IPS DF 4.7 (cell line): Measurements from ENCODE around the gene ZDHHC14.
"Not testable (repeated sequence)": the region's sequence is repeated elsewhere in the genome, so short reads cannot be mapped to it uniquely, and the experiment has no call there.

Experiments
- DNase-seq: peaks from one replicate; pipeline ENCODE4 v3.0.0-alpha.2; 2013; ENCODE audit warnings: low spot score; ENCODE audit errors: extremely low read depth

The ZDHHC14 gene

DNA sequence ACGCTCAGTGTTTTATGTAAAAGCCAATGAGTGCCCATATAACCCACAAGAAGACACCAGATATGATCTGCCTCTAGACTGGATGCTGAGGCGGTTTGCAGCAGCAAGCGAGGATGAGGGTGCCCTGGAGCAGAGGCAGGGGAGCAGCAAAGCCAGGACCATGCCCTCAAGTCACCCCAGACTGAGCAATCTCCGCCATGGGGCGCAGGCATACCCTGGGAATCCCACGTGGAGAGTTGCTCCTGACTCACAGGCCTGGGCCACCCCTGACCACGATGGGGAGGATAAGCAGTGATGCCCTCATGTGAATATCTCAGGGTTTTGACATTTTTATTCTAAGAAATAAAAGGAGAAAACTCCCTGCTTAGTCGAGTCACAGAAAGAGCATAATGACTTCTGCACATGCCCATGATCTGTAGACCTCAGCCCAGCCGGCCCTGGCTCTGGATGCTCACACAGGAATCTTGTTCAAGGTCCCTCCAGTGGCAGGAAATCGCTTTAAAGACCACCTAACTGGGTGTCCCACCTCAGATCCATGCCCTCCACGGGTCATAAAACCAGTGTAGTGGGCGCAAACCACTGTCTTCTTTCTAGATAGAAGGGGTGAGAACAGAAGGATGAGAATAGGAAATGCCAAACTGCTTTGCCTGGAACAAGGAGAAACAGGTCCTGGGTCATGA lies 303.8 kb downstream of the ZDHHC14 start:
- no peak for DNase-seq

DNA sequence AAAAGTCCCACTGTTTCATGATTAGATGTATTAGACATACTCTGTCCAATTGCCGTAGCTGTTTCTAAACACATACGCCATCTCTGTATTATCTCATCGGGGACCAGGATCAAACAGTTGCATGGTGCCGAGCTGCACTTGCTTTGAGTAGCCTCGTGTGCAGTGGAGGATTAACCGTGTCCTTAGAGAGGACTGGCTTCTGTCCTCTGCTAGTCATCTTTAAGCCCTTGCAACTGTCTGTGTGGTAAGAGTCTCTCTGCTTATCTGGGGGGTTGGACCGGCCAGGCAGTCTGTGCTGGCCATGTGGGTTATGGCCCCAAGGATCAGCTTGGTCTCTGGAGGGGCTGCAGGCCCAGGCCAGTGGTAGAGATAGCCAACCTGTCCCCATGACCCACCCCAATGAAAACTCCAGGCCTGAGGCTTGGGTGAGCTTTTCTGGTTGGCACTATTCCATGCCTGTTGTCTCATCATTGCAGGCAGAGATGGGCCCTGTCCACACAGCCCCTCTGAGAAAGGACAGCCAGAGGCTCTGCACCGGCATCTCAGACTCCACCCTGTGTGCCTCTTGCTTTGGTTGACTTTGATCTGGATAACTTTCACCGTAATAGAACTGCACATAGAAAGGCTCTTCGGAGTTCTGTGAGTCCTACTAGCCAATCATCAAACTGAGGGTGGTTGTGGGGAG lies 304.7 kb downstream of the ZDHHC14 start:
- no peak for DNase-seq

DNA sequence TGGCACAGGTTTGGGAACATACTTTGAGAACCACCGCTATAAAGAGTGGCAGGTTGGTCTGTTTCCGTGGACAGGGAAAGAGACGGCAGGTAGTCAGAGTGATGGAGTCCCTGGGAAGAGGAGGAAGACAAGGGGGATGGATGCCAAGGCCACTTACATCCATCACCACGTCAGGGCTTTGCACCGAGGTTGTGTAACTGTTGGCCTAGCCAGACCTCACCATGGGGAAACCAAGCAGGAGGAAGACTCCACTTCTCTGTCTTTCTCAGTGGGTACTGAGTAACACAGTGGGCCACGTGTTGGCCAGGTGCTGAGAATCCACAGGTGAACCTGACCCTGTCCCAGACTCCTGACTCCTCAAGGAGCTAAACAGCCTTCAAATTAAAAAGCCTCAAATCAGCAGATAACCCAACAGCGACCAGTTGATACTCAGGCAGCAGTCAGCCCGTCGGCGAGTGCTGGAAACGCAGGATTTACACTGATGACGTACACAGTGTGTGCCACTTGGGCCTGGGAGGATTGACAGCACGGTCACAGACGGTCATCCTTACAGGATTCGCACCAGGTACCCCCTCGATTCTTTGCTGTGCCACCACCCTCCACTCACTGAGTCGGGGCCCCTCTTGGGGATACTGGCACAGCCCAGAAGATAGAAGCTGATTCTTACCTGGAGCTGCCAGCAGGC lies 307.4 kb downstream of the ZDHHC14 start:
- no peak for DNase-seq

DNA sequence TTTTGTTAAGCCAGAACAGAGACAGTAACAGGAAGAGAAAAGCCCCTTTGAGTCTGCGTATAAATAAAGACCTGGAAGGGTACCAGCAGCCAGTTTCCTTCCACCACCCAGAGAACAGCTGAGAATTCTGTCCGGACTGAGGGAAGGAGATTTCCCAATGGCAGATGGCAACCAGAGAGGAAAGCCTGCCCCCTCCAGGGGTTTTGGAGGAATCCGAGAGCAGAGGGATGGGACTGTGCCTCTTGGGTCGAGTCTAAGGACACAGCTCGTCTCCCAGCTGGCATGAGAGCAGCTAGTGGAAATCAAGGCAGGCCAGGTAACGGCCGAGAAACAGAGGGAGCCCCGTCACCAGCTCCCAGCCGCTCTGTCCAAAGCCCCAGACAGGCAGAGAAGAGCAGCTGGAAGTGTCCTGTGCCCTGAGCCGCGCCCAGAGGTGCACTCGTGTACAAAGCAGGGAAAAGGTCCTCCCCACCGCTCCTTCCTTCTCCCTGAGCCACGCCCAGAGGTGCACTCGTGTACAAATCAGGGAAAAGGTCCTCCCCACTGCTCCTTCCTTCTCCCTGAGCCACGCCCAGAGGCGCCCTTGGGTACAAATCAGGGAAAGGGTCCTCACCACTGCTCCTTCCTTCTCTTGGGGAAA lies 308.1 kb downstream of the ZDHHC14 start:
- no peak for DNase-seq

DNA sequence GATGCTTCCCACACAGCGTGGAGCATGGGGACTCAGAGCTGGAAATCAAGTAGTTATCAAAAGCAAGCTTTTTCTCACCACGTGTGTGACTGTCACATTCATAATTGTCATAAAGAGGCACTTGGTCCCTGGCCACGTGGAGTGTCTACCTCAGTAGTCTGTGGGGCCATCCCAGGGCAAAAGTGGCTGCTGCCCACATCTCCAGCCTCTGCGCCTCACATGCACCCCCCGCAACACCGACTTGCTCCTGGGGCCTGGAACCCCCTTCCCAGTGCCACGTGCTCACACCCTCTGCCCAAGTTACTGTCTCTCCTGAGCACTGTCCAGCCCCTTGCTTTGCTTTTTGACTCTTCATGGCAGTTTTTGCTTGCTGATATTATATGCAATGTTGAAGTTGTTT lies 308.9 kb downstream of the ZDHHC14 start:
- no peak for DNase-seq

DNA sequence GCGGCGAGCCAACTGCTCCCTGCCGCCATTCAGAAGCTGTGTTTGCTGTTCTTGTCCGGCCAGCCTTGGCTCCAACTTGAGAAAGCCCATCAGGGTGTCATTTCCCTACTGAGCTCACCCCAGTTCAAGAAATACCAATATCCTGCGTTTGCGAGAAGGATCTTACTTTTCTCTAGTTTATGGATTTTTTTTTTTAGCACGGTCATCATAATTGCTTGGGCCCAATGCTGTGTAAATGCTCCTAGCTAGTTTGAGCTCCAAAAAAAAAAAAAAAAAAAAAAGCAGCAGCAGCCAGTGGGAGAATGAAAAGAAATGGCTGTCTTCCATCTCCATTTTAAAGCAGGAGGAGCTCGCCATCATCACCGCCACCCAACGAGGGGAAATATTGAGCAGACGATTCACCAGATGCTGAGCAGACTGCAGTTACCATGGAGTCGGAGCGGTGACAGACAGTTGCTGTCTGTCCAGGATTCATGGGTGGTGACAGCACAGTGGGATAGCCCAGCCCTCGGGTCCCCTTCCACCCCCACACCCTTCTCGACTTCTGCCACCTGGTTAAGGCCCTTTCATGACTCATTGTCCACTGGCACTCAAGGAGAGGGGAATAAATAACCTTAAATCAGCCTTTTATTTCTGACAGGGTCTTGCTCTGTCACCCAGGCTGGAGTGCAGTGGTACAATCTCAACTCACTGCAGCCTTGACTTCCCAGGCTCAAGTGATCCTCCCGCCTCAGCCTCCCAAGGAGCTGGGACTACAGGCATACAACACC lies 309.6 kb downstream of the ZDHHC14 start:
- no peak for DNase-seq

DNA sequence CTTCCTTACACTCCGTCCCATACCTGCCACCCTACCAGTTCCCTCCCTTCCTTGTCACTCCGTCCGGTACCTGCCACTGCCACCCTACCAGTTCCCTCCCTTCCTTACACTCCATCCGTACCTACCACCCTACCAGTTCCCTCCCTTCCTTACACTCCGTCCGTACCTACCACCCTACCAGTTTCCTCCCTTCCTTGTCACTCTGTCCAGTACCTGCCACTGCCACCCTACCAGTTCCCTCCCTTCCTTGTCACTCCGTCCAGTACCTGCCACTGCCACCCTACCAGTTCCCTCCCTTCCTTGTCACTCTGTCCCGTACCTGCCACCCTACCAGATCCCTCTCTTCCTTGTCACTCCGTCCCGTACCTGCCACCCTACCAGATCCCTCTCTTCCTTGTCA lies 310.6 kb downstream of the ZDHHC14 start:
- not testable (repeated sequence) for DNase-seq

DNA sequence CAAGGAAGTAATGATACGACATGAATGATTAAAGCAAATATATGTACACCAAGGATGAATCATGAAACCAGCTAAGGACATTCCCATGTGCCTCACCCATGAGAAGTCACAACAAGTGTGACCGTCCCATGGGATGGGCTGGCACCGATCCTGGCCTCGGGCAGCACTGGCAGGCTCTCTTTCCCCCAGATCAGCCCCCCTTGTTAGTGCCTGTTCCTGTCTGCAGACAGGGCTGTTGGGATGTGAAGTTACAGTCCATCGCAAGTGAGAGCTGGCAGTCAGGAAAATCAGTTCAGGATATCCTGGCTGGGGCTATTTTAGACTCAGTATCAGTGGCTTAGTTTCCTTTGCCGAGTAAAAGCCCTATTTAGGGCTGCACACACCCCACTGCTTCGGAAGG lies 312.9 kb downstream of the ZDHHC14 start:
- no peak for DNase-seq

DNA sequence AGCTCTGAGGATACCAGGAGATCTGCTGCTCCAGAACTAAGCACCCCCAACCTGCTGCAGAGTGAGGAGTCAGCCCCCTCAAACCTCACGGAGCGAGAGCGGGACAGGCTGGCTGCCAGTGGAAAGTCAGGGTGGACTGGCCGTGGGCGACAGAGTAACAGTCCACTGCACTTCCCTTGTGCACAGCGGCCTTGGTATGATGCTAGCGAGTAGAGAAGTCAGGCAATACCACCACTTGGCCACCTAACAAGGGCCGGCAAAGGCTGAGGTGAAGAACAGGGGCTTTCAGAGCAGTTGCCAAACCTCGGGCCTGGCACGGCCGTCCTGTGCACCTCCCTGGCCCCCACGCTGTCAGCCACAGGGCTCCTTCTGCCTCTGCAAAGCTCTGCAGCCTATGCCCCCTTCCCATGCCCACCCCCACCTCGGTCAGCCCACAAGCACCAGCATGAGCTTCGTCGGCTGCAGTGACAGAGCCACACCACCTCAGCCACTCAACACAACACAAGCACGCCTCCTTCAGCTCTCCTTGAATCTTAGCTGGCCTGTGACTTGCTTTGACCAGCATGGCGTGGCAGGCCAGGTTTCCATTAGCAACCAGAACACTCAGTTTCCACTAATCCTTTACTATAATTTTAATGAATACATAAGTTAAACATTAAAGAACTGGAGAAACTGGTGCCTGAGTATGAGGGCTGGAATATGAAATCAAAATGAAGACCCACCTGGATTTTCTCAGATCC lies 314.5 kb downstream of the ZDHHC14 start:
- no peak for DNase-seq

DNA sequence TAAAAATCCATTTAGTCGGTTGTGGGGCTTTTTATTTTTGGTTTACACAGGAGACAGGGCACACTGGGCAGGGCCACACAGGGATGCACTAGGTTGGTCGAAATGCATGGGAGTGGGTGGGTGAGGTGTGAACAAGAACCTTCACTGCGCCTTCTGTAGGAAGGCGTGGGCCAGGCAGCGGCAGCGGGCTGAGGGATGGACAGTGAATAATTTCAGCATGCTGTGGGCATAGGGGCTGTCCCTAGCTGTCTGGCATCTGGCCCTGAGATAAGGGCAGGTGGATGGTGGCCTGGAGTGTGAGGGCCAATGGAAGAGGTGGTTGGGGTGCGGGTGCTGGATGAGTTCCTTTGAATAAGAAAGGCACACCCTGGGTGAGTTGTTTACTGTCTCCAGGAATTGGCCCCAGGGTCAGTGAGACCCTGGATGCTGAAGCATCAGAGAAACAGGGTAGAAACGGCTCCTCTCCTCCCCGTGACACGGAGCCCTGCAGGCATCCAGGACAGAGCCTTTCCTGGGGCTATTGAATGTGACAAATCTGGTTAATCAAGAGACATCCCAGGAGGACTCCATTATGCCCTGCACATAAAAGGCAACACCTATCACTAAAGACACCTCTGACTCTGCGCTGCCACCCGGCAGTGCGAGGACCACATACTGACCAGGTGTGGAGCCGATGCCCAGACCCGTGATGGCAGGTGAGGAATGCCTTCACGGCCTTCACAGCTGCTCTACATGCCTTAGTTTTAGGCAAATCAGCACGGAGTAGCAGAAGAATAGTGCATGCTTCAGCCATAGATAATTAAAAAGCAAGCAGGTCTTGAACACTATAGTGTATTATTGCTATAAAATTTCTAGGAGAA lies 319.0 kb downstream of the ZDHHC14 start:
- DNase-seq, result no peak

DNA sequence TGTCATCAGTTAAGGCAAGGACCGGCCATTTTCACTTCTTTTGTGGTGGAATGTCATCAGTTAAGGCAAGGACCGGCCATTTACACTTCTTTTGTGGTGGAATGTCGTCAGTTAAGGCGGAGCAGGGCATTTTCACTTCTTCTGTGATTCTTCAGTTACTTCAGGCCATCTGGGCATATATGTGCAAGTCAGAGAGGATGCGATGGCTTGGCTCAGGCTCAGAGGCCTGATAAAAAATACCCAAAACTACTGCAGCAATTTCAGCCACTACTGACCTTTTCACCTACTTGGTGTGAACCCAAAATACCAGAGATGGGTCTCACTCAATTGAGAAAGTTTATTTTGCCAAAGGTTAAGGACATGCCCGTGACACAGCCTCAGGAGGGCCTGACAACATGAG lies 325.4 kb downstream of the ZDHHC14 start:
- DNase-seq, result not testable (repeated sequence)

DNA sequence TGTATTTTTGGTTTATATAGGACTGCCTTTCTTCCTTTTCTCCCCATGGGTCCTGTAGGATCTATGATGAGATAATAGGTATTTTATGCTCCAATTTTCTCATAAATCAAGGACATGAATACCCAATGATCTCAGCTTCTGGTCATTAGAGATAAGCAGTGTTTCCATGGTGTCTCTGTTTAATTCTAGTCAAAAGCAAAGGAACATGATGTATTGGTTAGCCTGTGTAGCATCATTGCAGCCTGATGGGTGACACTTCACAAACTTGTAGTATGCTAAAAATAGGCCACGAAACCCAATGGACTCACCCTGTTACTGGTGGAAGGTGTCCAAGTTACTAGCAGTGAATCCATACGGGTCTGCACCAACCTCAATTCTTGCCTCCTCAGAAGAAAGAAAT lies 325.9 kb downstream of the ZDHHC14 start:
- no peak for DNase-seq

DNA sequence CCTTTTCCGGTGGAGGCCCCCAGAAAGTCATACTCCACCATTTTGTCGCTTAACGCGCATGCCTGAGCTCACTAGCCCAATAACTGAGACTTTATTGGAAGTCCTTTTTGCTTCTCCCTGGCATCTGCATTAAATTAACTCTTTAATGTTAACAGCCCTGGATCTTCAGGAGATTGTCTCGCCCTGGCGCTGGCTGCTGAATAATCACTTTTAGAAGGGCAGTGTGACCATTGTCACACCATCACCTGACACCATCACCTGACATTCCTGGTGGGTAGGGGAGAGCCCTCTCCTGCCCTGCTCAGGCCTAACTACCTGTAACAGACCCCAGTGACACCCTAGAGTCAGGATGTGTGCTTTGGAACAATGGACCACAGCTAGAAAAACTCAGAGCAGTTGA lies 326.6 kb downstream of the ZDHHC14 start:
- no peak for DNase-seq

DNA sequence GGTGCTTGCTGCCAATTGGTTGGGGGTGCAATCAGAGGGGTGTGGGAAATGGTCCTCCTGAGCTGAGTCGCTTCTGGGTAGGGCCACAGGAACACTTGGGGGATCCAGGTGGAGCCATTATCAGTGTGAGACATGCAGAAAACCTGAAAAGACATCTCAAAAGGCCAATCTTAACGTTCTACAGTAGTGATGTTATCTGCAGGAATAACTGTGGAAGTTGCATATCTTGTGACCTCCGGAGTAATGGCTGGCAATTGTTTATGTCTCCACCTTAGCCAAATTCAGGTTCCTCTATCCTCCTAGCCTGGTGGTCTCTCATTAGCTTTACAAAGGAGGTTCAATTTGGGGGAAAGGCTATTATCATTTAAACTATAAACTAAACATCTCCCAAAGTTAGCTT lies 327.2 kb downstream of the ZDHHC14 start:
- DNase-seq, result no peak

DNA sequence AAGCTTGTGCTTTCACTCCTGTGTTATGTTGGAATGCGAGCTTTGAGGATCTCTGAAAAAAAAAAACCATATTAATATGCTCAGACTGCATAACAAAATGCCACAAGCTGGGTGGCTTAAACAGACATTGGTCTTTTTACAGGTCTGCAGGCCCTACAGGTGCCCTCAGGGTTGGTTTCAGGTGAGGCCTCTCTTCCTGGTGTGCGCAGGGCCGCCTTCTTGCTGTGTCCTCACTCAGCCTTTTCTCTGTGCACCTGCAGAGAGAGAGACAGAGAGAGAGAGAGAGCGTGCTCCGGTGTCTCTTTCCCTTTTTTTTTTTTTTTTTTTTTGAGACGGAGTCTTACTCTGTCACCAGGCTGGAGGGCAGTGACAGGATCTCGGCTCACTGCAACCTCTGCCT lies 327.9 kb downstream of the ZDHHC14 start:
- no peak for DNase-seq

DNA sequence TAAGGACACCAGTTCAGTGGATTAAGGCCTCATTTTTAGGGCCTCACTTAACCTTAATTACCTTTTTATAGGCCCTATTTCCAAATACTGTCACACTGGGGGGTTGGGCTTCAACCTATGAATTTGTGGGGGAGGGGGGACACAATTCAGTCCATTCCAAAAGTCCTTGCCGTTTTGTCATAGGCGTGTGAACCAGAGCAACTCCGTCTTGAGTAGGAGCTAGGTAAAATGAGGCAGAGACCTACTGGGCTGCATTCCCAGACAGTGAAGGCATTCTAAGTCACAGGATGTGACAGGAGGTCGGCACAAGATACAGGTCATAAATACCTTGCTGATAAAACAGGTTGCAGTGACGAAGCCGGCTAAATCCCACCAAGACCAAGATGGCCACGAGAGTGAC lies 328.6 kb downstream of the ZDHHC14 start:
- DNase-seq, result no peak

DNA sequence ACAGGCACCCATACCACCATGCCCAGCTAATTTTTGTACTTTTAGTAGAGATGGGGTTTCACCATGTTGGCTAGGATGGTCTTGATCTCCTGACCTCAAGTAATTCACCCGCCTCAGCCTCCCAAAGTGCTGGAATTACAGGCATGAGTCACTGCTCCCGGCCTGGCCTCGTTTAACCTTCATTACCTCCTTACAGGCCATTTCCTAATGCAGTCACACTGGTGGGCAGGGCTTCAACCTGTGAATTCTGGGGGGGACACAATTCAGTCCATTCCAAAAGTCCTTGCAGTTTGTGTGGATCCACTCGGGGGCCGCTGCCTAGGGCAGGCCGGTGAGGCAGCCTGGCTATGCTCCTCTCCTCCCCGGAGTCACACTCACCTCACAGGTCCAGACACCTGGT lies 329.6 kb downstream of the ZDHHC14 start:
- DNase-seq, result no peak

DNA sequence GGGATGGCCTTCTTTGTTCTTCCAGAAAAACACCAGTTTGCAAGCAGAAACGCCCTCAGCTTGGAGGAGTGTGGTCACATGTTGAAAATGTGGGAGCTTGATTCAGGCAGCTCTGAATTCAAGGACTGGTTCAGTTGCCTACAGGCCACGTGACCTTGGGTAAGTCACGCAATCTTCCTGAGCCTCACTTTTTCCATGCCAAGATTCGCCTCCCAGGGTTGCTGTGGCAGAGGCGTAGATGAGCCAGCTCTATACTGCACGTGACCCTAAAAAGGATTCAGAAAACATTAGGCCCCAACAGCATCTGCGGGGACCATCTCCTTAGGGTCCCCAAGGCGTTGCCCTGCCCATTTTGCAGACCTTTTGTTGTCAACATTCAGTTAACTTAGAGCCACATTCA lies 330.1 kb downstream of the ZDHHC14 start:
- DNase-seq, result no peak

DNA sequence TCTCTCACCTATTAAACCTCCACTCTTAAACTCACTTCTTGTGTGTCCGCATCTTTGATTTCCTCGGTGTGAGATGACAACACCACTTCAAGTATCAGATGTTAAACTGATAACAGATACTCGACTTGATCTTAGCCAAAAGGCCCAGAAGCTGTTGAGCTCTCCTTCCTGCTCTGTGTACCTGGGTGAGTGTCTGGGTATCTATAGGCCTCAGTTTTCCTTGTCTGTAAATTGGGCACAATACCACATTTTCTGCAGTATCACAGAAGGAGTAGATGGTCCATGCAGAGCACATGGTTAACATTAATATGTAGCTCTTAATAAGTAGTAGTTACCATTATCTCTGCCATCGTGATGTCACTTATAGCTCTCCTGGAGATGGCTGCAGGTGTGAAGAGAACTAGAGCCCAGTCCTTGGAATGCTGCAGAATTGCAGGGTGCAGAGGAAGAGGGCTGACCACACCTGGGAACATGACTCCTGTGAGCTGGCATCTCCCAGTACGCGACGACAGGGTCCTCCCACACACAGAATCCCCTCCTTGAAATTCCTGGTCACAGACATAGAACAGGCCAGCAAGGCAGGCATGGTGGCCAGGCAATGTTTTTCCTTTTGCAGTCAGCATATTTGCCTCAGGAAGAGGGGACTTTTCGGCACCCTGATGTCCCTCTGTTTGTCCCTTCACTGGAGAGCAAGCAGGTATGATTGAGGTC lies 331.8 kb downstream of the ZDHHC14 start:
- no peak for DNase-seq
